ENCODE results near the gene LUZP2.

GRCh38 chr11:24760681-24761080 lies 263.8 kb downstream of the LUZP2 start:
- TF ChIP-seq CTCF (IDR thresholded peaks at IDR 0.05) (no peak), POLR2A (IDR thresholded peaks at IDR 0.05) (no peak)
